ENCODE measurements around the gene GATAD2B.

DNA sequence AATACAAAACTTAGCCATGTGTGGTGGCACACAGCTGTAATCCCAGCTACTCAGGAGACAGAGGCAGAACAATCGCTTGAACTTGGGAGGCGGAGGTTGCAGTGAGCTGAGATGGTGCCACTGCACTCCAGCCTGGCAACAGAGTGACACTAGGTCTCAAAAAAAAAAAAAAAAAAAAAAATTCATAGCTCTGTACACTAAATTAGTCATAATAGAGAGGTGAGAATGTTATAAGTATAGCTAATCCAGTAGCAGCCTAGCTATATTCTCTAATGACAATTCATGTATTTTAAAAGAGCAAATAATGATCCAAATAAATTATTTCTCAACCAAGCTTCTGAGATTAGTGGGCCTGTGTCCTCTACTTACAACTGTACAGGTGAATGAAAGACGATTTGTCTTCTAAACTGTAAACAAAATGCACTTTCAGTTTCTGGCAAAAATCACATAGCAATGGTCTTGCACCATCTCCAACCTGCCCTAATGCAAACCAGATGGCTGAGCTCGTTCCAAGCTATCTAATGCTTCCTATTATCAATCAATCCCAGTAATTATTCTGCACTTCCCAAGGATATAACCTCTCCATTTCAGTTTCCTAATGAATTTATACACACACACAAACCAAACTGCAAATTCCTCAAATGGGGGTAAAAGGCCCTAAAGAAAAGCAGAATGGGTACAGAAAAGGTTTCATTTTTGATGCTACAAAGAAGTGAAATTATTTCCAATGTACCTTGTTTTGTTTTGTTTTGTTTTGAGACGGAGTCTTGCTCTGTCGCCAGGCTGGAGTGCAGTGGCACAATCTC lies 56.5 kb downstream of the GATAD2B start:
- TF ChIP-seq, protein P1, sequence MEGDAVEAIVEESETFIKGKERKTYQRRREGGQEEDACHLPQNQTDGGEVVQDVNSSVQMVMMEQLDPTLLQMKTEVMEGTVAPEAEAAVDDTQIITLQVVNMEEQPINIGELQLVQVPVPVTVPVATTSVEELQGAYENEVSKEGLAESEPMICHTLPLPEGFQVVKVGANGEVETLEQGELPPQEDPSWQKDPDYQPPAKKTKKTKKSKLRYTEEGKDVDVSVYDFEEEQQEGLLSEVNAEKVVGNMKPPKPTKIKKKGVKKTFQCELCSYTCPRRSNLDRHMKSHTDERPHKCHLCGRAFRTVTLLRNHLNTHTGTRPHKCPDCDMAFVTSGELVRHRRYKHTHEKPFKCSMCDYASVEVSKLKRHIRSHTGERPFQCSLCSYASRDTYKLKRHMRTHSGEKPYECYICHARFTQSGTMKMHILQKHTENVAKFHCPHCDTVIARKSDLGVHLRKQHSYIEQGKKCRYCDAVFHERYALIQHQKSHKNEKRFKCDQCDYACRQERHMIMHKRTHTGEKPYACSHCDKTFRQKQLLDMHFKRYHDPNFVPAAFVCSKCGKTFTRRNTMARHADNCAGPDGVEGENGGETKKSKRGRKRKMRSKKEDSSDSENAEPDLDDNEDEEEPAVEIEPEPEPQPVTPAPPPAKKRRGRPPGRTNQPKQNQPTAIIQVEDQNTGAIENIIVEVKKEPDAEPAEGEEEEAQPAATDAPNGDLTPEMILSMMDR (conservative IDR thresholded peaks at IDR 0.05 in 1 of 2, IDR thresholded peaks at IDR 0.05 in 1 of 2; ENCODE audit: extremely low read depth in 1 of 2, insufficient read depth in 1 of 2, low read depth in 1 of 2, low read length in 2 of 2) = no peak
- no peak for TF ChIP-seq EZH2 (IDR thresholded peaks at IDR 0.05; ENCODE audit: borderline replicate concordance, low read length)

Data from mammary epithelial cell (primary cell).